Esophagus muscularis mucosa (tissue), 3 donors: ENCODE data around the gene PACSIN1.

Experiments
- POLR2A ChIP-seq: fragments of 450-650 bp; IDR thresholded peaks from one replicate; pipeline ENCODE4 v1.6.1; 2017; ENCODE audit warnings: antibody characterized with exemption, moderate library complexity, mild to moderate bottlenecking, low read depth
- POLR2AphosphoS5 ChIP-seq, 2 donors: sonication (generic); formaldehyde crosslinking; IDR thresholded peaks; one replicate each; pipeline ENCODE4 v1.6.1; 2017; ENCODE audit warnings: antibody characterized with exemption in 2 of 2
- TF ChIP-seq, protein P1 (sequence below), 3 experiments: fragments of 200-600 bp in 2 of 3; fragments of 450-650 bp in 1 of 3; sonication (generic) in 2 of 3; IDR thresholded peaks; one replicate each; pipeline ENCODE4 v1.5.1; 2017 to 2019; ENCODE audit warnings: antibody characterized with exemption in 3 of 3, mild to moderate bottlenecking in 2 of 3, moderate library complexity in 1 of 3

GRCh38 chr6:34580707-34581560, 115.1 kb downstream of the PACSIN1 start:
- TF ChIP-seq, protein P1, sequence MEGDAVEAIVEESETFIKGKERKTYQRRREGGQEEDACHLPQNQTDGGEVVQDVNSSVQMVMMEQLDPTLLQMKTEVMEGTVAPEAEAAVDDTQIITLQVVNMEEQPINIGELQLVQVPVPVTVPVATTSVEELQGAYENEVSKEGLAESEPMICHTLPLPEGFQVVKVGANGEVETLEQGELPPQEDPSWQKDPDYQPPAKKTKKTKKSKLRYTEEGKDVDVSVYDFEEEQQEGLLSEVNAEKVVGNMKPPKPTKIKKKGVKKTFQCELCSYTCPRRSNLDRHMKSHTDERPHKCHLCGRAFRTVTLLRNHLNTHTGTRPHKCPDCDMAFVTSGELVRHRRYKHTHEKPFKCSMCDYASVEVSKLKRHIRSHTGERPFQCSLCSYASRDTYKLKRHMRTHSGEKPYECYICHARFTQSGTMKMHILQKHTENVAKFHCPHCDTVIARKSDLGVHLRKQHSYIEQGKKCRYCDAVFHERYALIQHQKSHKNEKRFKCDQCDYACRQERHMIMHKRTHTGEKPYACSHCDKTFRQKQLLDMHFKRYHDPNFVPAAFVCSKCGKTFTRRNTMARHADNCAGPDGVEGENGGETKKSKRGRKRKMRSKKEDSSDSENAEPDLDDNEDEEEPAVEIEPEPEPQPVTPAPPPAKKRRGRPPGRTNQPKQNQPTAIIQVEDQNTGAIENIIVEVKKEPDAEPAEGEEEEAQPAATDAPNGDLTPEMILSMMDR (IDR thresholded peaks at IDR 0.05) = no peak
- TF ChIP-seq POLR2A = no peak
- TF ChIP-seq POLR2AphosphoS5 (IDR thresholded peaks at IDR 0.05) = no peak
